Nucleus accumbens (tissue), 56 donors: ENCODE results near the gene COX10.
A peak's percentile ranks its signal among the peaks of the same experiment; 100 is the strongest.
"Not testable (repeated sequence)": the region's sequence is repeated elsewhere in the genome, so short reads cannot be mapped to it uniquely, and the experiment has no call there.

Source experiments
- DNase-seq, 56 donors: peaks; one replicate each; lab custom pipeline; 2025; lab: John Stamatoyannopoulos, UW

The COX10 gene

GRCh38 chr17:14069251-14070021 is at the start of gene COX10:
TSS of gene COX10 (plus strand) at chr17:14069504. CDS start at chr17:14069606, 102 bp downstream.
- peak in 54 of 56 donors; percentile 28 to 92 (median 74) for DNase-seq

- DNase-seq: not testable (repeated sequence)
These were observed 47.5 kb upstream of the COX10 start for GRCh38 chr17:14021651-14022294.

GRCh38 chr17:14029755-14030154 is 39.5 kb upstream of the COX10 start:
- not testable (repeated sequence) for DNase-seq

- no peak for DNase-seq
These were observed 37.1 kb upstream of the COX10 start for GRCh38 chr17:14032234-14032633.

- DNase-seq: no peak
These were observed 36.1 kb upstream of the COX10 start for GRCh38 chr17:14033166-14033565.

GRCh38 chr17:14037453-14037852 is 31.9 kb upstream of the COX10 start:
- DNase-seq: no peak

- DNase-seq: no peak
These were observed 31.1 kb upstream of the COX10 start for GRCh38 chr17:14038206-14038605.

- DNase-seq: no peak
These were observed 26.9 kb upstream of the COX10 start for GRCh38 chr17:14042411-14042810.

GRCh38 chr17:14044702-14045101 is 24.6 kb upstream of the COX10 start:
- no peak for DNase-seq

- no peak for DNase-seq
These were observed 22.3 kb upstream of the COX10 start for GRCh38 chr17:14046978-14047377.

GRCh38 chr17:14047591-14047990 is 21.7 kb upstream of the COX10 start:
- DNase-seq: no peak

- no peak for DNase-seq
These were observed 21.1 kb upstream of the COX10 start for GRCh38 chr17:14048169-14048568.

- DNase-seq: peak in 14 of 56 donors; percentile 1 to 47 (median 10)
These were observed 18.7 kb upstream of the COX10 start for GRCh38 chr17:14050616-14051015.

GRCh38 chr17:14051692-14052091 is 17.6 kb upstream of the COX10 start:
- no peak for DNase-seq

GRCh38 chr17:14052886-14053615 is 16.3 kb upstream of the COX10 start:
- no peak for DNase-seq

- DNase-seq: no peak
These were observed 11.7 kb upstream of the COX10 start for GRCh38 chr17:14057591-14057990.

GRCh38 chr17:14058051-14058450 is 11.3 kb upstream of the COX10 start:
- DNase-seq: no peak

GRCh38 chr17:14060706-14061105 is 8.6 kb upstream of the COX10 start:
- no peak for DNase-seq

- DNase-seq: no peak
These were observed 7.4 kb upstream of the COX10 start for GRCh38 chr17:14061666-14062560.

GRCh38 chr17:14067347-14067746 is 2.0 kb upstream of the COX10 start:
- DNase-seq: no peak
